Measurements from ENCODE around the gene CBLB.

CBLB gene

DNA sequence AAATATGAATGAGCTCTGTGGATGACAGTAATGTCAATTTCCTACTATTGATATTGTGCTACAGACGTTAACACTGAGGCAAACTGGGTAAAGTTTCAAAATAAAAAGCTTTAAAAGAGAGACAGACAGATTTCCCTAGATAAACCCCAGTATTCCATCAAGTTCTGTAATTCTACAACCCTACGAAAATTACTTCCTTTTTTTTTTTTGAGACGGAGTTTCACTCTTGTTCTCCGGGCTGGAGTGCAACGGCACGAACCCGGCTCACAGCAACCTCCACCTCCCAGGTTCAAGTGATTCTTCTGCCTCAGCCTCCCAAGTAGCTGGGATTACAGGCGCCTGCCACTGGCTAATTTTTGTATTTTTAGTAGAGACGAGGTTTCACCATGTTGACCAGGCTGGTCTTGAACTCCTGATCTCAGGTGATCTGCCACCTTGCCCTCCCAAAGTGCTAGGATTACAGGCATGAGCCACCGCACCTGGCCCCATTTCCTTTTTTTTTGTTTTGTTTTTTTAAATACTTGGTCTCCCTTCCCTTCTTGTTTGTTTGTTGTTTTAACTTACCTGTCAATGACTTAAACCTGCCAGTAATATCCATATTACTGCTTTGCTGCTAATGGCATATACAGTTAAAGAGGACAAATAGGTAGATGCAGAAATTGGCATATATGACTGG, 57.2 kb downstream of the CBLB start:
- no peak overlapping the region for H3K27ac ChIP-seq
- TF ChIP-seq, protein P1, sequence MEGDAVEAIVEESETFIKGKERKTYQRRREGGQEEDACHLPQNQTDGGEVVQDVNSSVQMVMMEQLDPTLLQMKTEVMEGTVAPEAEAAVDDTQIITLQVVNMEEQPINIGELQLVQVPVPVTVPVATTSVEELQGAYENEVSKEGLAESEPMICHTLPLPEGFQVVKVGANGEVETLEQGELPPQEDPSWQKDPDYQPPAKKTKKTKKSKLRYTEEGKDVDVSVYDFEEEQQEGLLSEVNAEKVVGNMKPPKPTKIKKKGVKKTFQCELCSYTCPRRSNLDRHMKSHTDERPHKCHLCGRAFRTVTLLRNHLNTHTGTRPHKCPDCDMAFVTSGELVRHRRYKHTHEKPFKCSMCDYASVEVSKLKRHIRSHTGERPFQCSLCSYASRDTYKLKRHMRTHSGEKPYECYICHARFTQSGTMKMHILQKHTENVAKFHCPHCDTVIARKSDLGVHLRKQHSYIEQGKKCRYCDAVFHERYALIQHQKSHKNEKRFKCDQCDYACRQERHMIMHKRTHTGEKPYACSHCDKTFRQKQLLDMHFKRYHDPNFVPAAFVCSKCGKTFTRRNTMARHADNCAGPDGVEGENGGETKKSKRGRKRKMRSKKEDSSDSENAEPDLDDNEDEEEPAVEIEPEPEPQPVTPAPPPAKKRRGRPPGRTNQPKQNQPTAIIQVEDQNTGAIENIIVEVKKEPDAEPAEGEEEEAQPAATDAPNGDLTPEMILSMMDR (conservative IDR thresholded peaks at IDR 0.05) = no peak
- TF ChIP-seq ZFX (IDR thresholded peaks at IDR 0.05) = no peak

DNA sequence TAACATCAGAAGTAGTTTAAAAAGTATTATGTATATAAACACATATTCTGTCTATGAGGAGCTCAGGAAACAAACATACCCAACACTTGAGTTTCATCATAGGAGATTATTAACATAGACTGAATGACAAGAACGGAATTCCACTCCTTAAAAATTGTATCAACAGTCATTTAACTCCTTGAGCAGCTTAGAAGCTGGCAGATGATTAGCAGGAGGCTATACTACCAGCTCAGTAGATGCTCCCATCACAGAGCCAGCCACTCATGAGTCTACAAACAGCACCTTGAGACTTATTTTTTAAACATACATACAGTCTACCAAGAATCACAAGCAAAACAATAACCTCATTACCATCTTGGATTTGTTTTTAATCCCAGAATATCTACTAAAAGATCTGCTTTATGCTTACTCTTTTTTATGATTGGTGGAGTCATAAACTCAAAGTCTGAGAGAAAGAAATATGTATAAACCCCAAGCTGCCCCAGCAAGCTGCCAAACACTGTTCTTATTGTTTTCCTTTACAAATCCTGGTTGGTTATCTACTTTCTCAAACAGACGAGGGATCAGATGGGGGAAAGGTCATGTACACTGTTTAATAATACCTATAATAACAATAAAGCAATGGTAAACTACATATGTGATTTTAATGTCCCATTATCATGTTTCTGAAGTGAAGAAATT, 59.5 kb downstream of the CBLB start:
- no peak overlapping the region for H3K27ac ChIP-seq
- TF ChIP-seq, protein P1 (conservative IDR thresholded peaks at IDR 0.05) = no peak
- no peak for TF ChIP-seq ZFX (IDR thresholded peaks at IDR 0.05)

DNA sequence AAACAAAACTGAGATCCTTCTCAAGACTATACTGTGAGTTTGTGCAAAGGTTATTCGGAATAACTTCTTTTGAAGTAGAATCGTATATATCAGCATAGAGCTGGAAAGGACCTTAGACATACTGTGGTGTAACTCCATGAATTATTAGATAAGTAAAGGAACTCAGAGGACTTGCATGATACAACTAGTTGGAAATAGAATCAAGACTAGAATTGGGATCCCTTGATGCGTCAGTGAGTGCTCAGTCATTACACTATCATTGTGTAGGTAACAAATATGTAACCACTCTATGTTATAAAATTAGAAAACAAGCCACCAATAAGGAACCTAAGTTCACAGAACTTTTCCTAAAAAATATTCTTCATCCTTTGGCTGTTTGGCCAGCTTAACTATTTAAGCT, 61.1 kb downstream of the CBLB start:
- no peak overlapping the region for H3K27ac ChIP-seq
- TF ChIP-seq, protein P1 (conservative IDR thresholded peaks at IDR 0.05) = no peak
- no peak for TF ChIP-seq ZFX (IDR thresholded peaks at IDR 0.05)

GRCh38 chr3:105807146-105807545, 61.7 kb downstream of the CBLB start:
- no peak overlapping the region for H3K27ac ChIP-seq
- TF ChIP-seq ZFX (IDR thresholded peaks at IDR 0.05) = no peak
- TF ChIP-seq, protein P1 (conservative IDR thresholded peaks at IDR 0.05) = no peak

- no peak overlapping the region for H3K27ac ChIP-seq
Observed at GRCh38 chr3:105806359-105806758, 62.5 kb downstream of the CBLB start.

DNA sequence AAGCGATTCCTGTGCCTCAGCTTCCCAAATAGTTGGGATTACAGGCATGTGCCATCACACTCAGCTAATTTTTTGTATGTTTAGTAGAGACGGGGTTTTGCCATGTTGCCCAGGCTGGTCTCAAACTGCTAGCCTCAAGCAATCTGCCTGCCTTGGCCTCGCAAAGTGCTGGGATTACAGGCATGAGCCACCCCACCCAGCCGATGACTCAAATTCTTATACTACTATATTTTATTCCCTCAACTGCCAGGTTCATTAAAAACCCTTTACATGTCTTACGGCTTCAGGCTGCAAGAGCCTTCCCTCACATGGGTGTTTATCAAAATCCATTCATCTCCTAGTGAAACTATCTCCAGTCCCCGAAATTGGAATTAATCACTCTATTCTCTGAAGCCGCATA, 63.4 kb downstream of the CBLB start:
- H3K27ac ChIP-seq = no peak overlapping the region
- TF ChIP-seq ZFX (IDR thresholded peaks at IDR 0.05) = no peak
- TF ChIP-seq, protein P1 (conservative IDR thresholded peaks at IDR 0.05) = no peak

More at GRCh38 chr3:105806359-105806758, 62.5 kb downstream of the CBLB start:
- TF ChIP-seq, protein P1 (conservative IDR thresholded peaks at IDR 0.05) = no peak
- no peak for TF ChIP-seq ZFX (IDR thresholded peaks at IDR 0.05)

DNA sequence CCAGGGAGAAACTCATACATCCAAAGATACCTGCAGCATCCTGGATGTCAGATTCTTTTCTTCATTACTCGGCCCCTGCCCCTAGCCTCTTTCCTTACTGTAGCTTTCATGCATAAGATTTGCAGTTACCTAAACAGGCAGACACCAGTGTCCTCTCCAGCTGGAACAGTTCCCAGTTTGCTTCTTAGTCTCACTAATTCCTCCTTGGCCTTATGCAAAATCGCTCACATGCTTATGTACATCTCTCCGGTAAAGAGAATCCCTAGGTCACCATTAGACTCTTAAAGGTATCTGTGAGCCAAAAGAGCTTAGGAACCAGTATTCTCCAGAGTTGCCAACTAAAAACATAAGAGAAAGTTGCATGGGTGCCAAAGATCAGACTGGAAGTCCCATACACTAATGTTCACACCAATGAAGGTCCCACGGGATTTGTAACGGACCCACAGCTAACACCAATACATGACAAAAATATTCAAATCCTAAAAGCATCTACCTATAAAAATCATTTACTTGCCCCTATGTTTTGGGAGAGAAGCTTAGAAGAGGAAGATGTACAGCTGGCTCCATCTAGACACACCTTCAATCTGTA, 66.6 kb downstream of the CBLB start:
- H3K27ac ChIP-seq = no peak overlapping the region
- TF ChIP-seq ZFX (IDR thresholded peaks at IDR 0.05) = no peak
- TF ChIP-seq, protein P1 (conservative IDR thresholded peaks at IDR 0.05) = no peak

Data from C4-2B (cell line).